Measurements from ENCODE around the gene DYNC1LI1. TPM values are rescaled to one million over a fixed set of nuclear protein-coding genes. Genes with fewer than 3 reads are reported as not detected.
A peak's percentile ranks its signal among the peaks of the same experiment; 100 is the strongest.

DYNC1LI1 gene
- polyA plus RNA-seq, 1 donor from 2014 or later, result 94.5 TPM

GRCh38 chr3:32571192-32571485 is 481 bp upstream of the DYNC1LI1 start:
- Histone ChIP-seq H3K27me3 (ENCODE audit: insufficient read depth, low read depth, low read length) (no peaks in the 10 kb centered on the region), H3K79me2 (replicated peaks; ENCODE audit: insufficient read depth, low read length) (peaks cover 36% of the 10 kb centered on the region), H2AFZ (ENCODE audit: low read depth, low read length) (peak overlapping the region; percentile 81), H3K9me2 (ENCODE audit: insufficient read depth, low read length) (no peaks in the 10 kb centered on the region), H3F3A (ENCODE audit: insufficient read depth, low read length, poor library complexity, severe bottlenecking) (no peaks in the 10 kb centered on the region), H3K36me3 (ENCODE audit: insufficient read depth, low read length) (no peaks in the 10 kb centered on the region), H3K4me2 (ENCODE audit: low read length) (peak overlapping the region; percentile 51), H4K20me1 (ENCODE audit: insufficient read depth) (no peaks in the 10 kb centered on the region), H3K27ac (ENCODE audit: low read length) (peak overlapping the region; percentile 95), H3K9me3 (ENCODE audit: low read length) (no peaks in the 10 kb centered on the region), H3K9ac (ENCODE audit: low read length) (peak overlapping the region; percentile 98), H3K4me3 (ENCODE audit: low read length) (peak overlapping the region; percentile 87)
- no peak for TF ChIP-seq SMC3 (conservative IDR thresholded peaks at IDR 0.05; ENCODE audit: poor library complexity)
- no peak for TF ChIP-seq POLR2AphosphoS5 (IDR thresholded peaks at IDR 0.05)
- TF ChIP-seq EZH2 (IDR thresholded peaks at IDR 0.05; ENCODE audit: borderline replicate concordance, insufficient read depth, low read length, poor library complexity, severe bottlenecking), result no peak
- no peak for TF ChIP-seq REST (IDR thresholded peaks at IDR 0.05; ENCODE audit: borderline replicate concordance)
- no peak for TF ChIP-seq EP300 (conservative IDR thresholded peaks at IDR 0.05; ENCODE audit: poor library complexity, severe bottlenecking)
- no peak for TF ChIP-seq RAD21 (conservative IDR thresholded peaks at IDR 0.05)
- no peak for TF ChIP-seq CTCF (IDR thresholded peaks at IDR 0.05; ENCODE audit: poor library complexity, severe bottlenecking)
- TF ChIP-seq MXI1 (conservative IDR thresholded peaks at IDR 0.05; ENCODE audit: poor library complexity, severe bottlenecking), result no peak
- no peak for TF ChIP-seq TAF1 (IDR thresholded peaks at IDR 0.05; ENCODE audit: low read depth)

- H3K9me2 ChIP-seq (ENCODE audit: insufficient read depth, low read length), result no peaks in the 10 kb centered on the region
- H3F3A ChIP-seq (ENCODE audit: insufficient read depth, low read length, poor library complexity, severe bottlenecking), result no peaks in the 10 kb centered on the region
- TF ChIP-seq EZH2 (IDR thresholded peaks at IDR 0.05; ENCODE audit: borderline replicate concordance, insufficient read depth, low read length, poor library complexity, severe bottlenecking) (no peak), TAF1 (IDR thresholded peaks at IDR 0.05; ENCODE audit: low read depth) (no peak), EP300 (conservative IDR thresholded peaks at IDR 0.05; ENCODE audit: poor library complexity, severe bottlenecking) (no peak), RAD21 (conservative IDR thresholded peaks at IDR 0.05) (no peak), REST (IDR thresholded peaks at IDR 0.05; ENCODE audit: borderline replicate concordance) (peak; percentile 10), SMC3 (conservative IDR thresholded peaks at IDR 0.05; ENCODE audit: poor library complexity) (no peak), MXI1 (conservative IDR thresholded peaks at IDR 0.05; ENCODE audit: poor library complexity, severe bottlenecking) (no peak), CTCF (IDR thresholded peaks at IDR 0.05; ENCODE audit: poor library complexity, severe bottlenecking) (no peak), POLR2AphosphoS5 (IDR thresholded peaks at IDR 0.05) (peak; percentile 7)
- H3K4me2 ChIP-seq (ENCODE audit: low read length), result peak overlapping the region; percentile 99
- no peaks in the 10 kb centered on the region for H3K27me3 ChIP-seq (ENCODE audit: insufficient read depth, low read depth, low read length)
- peak overlapping the region; percentile 73 for H2AFZ ChIP-seq (ENCODE audit: low read depth, low read length)
- H3K27ac ChIP-seq (ENCODE audit: low read length), result peak overlapping the region; percentile 95
- H3K36me3 ChIP-seq (ENCODE audit: insufficient read depth, low read length), result no peaks in the 10 kb centered on the region
- H3K9ac ChIP-seq (ENCODE audit: low read length), result peak overlapping the region; percentile 98
- H4K20me1 ChIP-seq (ENCODE audit: insufficient read depth), result no peaks in the 10 kb centered on the region
- no peaks in the 10 kb centered on the region for H3K9me3 ChIP-seq (ENCODE audit: low read length)
- peak overlapping the region; percentile 87 for H3K4me3 ChIP-seq (ENCODE audit: low read length)
- peaks cover 49% of the 10 kb centered on the region for H3K79me2 ChIP-seq (replicated peaks; ENCODE audit: insufficient read depth, low read length)
These were observed 878 bp downstream of the DYNC1LI1 start for GRCh38 chr3:32569540-32570420.

Measured in neural cell (in vitro differentiated cells).